Measurements from ENCODE around the gene ARL6IP5.
A peak's percentile ranks its signal among the peaks of the same experiment; 100 is the strongest.

Gene ARL6IP5

DNA sequence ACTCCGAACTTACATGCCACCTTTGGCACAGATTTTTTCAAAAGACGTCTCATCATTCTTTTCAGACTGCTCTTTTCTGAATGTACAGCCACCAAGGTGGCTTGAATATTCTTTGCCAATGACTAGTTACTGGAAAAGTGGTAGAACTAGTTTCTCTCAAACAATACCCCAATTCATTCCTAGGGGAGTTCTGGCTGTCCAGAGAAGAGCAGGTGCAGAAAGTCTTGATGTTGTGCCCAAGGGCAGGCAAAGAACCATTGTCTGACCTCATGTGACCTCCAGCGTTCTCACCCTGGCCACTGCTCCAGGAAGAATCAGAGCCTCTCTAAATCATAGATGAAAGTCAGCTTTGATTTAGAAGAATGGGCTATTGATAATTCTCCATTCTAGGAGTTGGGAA, 32.2 kb downstream of the ARL6IP5 start:
- no peak for DNase-seq (ENCODE audit: low read depth, low spot score)

GRCh38 chr3:69118555-69118954, 33.8 kb downstream of the ARL6IP5 start:
- DNase-seq (ENCODE audit: low read depth, low spot score): no peak

DNA sequence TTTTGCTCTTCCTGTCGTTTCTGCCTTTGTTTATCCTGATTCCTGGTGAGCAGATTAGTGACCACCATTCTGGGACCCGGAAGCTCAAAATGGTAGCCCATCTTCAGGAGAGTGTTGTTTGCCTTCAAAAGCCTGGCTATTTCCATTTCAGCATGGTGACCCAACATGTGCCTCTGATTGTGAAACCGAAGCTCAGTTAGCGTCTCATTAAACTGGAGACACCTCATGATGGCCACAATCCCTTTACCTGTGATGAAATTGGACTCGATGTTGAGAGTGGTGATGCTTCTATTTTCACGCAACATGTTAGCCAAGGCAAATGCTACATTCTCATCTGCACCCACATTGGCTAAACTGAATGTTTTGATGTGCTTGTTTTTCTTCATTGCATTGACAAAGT, 34.4 kb downstream of the ARL6IP5 start:
- DNase-seq (ENCODE audit: low read depth, low spot score): no peak

GRCh38 chr3:69119681-69120080, 34.9 kb downstream of the ARL6IP5 start:
- DNase-seq (ENCODE audit: low read depth, low spot score): no peak

GRCh38 chr3:69120879-69121464, 36.2 kb downstream of the ARL6IP5 start:
- peak; percentile 37 for DNase-seq (ENCODE audit: low read depth, low spot score)

DNA sequence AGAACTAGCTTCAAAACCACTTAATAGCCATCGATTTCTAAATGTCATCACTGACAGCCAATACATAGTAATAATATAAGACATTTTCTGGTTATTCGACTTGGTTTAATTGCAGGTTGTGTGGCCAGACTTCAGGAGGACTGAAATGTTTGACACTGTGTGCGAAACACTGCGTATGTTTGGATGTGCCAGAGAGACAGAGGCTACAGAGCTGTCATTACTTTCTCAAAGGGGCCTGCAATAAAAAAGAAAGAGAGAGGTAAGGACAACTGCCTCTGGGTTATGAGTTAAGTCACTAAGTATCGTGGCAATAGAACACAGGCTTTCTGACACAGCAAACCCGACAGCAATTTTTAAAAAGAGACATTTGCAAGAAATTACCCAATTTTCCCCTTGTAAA, 36.8 kb downstream of the ARL6IP5 start:
- DNase-seq (ENCODE audit: low read depth, low spot score): no peak

- no peak for DNase-seq (ENCODE audit: low read depth, low spot score)
Measured at GRCh38 chr3:69121950-69122349, 37.2 kb downstream of the ARL6IP5 start.

DNA sequence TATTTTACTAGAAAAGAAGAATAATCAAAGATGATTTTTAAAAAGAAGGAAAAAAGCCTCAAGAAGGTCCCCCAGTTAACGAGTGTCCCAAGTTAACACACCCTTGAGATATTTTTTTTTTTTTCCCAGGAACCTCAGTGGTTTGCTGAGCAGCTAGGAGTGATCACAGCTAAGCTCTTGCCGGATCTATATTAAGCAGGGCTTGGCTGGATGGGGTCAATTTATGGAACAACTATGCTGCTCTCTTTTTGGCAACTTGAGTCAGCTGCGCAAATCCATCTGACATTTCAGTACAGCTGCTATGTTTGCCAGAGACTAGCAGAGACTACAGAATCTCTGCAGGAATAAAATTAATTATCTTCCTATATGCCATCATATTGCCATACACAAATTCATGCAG, 37.7 kb downstream of the ARL6IP5 start, which contains the start of gene LMOD3:
Gene LMOD3, minus strand, starts transcription at position 193 of the 400 bp plus-strand sequence. CDS start 209 bp downstream, outside the sequence.
- DNase-seq (ENCODE audit: low read depth, low spot score): no peak

DNA sequence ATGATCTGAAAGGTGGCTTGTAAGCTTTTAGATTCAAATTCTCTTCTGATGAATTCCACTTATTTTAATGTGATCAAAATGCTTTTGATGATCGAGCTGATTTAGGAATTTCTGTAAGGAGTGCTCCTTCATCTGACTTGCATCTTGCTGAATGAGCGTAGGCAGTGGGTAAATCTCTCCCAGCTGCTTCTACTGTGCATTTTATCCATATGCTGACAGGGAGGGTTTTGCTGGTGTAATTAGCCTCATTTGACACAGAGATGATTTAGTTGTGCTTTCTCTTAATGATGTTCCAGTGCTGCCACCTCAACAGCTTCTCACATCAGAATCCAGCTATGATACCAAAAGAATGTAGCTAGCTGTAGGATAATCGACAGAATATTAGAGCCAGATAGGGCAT, 41.5 kb downstream of the ARL6IP5 start:
- DNase-seq (ENCODE audit: low read depth, low spot score): no peak

DNA sequence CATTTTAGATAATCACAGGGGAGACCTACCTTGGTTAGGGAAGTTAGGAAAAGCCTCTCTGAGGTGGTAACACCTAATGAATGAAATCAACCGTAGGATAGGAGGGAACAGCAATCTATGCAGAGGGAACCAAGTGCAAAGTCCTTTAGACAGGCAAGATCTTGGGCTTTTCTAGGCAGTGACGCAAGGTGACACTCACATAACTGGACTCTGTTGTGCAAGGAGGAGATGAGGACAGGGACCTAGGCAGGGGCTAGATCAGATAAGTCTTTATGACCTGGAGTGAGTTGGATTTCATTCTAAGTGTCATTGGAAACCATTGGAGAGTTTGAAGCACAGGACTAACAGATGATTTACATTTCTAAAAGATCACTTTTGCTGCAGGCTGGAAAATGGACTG, 42.3 kb downstream of the ARL6IP5 start:
- no peak for DNase-seq (ENCODE audit: low read depth, low spot score)

- DNase-seq (ENCODE audit: low read depth, low spot score): no peak
Measured at GRCh38 chr3:69128509-69128908, 43.8 kb downstream of the ARL6IP5 start.

- DNase-seq (ENCODE audit: low read depth, low spot score): no peak
Measured at GRCh38 chr3:69129531-69129930, 44.8 kb downstream of the ARL6IP5 start.

GRCh38 chr3:69130689-69131088, 46.0 kb downstream of the ARL6IP5 start:
- no peak for DNase-seq (ENCODE audit: low read depth, low spot score)

- no peak for DNase-seq (ENCODE audit: low read depth, low spot score)
Measured at GRCh38 chr3:69137005-69137404, 52.3 kb downstream of the ARL6IP5 start.

- DNase-seq (ENCODE audit: low read depth, low spot score): no peak
Measured at GRCh38 chr3:69137412-69137811, 52.7 kb downstream of the ARL6IP5 start.

DNA sequence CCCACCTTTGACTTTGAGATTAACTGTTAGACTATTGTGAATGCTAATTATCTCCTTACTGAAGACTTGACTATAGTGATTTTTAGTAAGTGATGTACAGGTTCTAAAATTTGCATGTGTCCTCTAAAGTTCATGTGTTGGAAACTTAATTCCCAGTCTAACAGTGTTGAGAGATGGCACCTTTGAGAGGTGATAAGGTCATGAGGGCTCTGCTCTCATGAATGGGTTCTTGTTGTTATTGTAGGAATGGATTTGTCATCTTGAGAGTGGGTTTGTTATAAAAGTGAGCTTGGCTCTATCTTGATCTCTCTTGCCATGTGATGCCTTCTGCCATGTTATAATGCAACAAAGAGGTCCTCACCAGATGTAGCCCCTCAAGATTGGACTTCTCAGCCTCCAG, 56.6 kb downstream of the ARL6IP5 start:
- DNase-seq (ENCODE audit: low read depth, low spot score): no peak

GRCh38 chr3:69142090-69142489, 57.4 kb downstream of the ARL6IP5 start:
- DNase-seq (ENCODE audit: low read depth, low spot score): no peak

- DNase-seq (ENCODE audit: low read depth, low spot score): no peak
Measured at GRCh38 chr3:69142797-69143454, 58.2 kb downstream of the ARL6IP5 start.

- no peak for DNase-seq (ENCODE audit: low read depth, low spot score)
Measured at GRCh38 chr3:69143612-69144011, 58.9 kb downstream of the ARL6IP5 start.

DNA sequence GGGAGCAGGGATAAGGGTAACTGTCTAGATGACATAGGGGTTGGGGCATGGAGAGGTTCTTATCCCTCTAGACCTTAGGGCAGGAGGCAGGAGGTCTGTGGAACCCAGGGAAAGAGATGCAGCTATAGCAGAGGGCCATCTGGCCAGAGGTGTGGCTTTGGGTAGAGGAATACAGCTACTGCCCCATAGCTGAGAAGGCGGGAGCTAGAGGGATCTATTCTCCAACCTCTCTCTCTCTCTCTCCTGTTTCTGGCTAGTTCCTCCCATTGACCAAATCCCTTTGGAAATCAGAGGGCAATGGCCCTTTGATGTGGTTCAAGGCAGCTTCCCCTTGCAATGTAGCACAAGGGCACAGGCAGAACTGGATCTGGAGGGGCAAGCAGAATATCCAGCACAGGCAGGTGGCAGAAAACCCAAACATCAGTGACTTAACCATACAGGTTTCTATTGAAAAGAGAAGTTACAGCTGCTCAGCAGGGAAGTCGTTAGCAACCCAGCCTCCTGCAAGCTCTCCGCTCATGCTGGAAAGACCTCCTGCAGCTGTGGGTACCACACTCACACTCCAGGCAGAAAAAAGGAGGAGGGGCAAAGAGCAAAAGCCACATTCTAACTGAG, 60.0 kb downstream of the ARL6IP5 start:
- DNase-seq (ENCODE audit: low read depth, low spot score): no peak

- DNase-seq (ENCODE audit: low read depth, low spot score): no peak
Measured at GRCh38 chr3:69145688-69146087, 61.0 kb downstream of the ARL6IP5 start.

- no peak for DNase-seq (ENCODE audit: low read depth, low spot score)
Measured at GRCh38 chr3:69149586-69149985, 64.8 kb downstream of the ARL6IP5 start.
